ENCODE results near the gene HSPBAP1. TPM values are rescaled to one million over a fixed set of nuclear protein-coding genes. Genes with fewer than 3 reads are reported as not detected.

The HSPBAP1 gene
- total and polyA plus RNA-seq, 2 of the 13 experiments (the other 11 are each of a cell fraction or from before 2014, with no cell fraction given) = 4.2 to 5.1 TPM

DNA sequence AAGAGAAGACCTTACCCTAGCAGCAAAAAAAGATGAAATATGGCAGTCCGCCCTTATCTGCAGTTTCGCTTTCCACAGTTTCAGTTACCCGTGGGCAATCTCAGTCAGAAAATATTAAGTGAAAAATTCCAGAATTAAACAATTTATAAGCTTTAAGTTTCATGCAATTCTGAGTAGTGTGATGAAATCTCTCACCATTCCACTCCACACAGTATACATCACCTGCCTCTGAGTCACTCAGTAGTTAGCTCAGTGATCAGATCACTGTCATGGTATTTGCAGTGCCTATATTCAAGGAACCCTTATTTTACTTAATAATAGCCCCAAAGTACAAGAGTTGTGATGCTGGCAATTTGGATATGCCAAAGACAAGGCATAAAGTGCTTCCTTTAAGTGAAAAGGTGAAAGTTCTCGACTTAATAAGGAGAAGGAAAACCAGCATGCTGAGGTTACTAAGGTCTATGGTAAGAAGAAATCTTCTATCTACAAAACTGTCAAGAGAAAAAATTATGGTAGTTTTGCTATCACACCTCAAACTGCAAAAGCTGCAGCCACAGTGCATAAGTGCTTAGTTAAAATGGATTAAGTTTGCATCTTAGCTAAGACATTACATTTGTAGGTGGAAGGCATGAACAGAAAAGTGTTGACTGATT is 48.1 kb downstream of the HSPBAP1 start:
- ATAC-seq (no peak), DNase-seq (ENCODE audit: low spot score) (no peak), FAIRE-seq (no peak)
- Histone ChIP-seq H3K9ac (ENCODE audit: insufficient read depth, low read depth, low read length) (no peak overlapping the region), H2AFZ (ENCODE audit: low read length) (no peak overlapping the region), H4K20me1 (ENCODE audit: insufficient read depth, low read length) (no peaks in the 10 kb centered on the region), H3K79me2 (ENCODE audit: insufficient read depth, low read length) (no peaks in the 10 kb centered on the region), H3K9me3 (ENCODE audit: low read length) (no peaks in the 10 kb centered on the region), H3K4me2 (ENCODE audit: low read depth, low read length) (no peak overlapping the region), H3K36me3 (replicated peaks in 1 of 2; ENCODE audit: control insufficient read depth in 1 of 2, insufficient read depth in 2 of 2, low read length in 2 of 2) (0 out of 5 replicates have a peak, but pooled peaks cover 0 to under 1% of the 10 kb centered on the region in 2 experiments), H3K4me3 (replicated peaks in 1 of 3; ENCODE audit: insufficient read depth in 1 of 3, low read depth in 2 of 3, low read length in 3 of 3) (no peak overlapping the region), H3K27me3 (ENCODE audit: control insufficient read depth in 1 of 2, insufficient read depth in 2 of 2, low read length in 2 of 2) (no peaks in the 10 kb centered on the region), H3K4me1 (ENCODE audit: insufficient read depth, low read length) (no peaks in the 10 kb centered on the region), H3K27ac (ENCODE audit: extremely low read length, insufficient read depth, low read length) (no peak overlapping the region)
- TF ChIP-seq, protein P1, sequence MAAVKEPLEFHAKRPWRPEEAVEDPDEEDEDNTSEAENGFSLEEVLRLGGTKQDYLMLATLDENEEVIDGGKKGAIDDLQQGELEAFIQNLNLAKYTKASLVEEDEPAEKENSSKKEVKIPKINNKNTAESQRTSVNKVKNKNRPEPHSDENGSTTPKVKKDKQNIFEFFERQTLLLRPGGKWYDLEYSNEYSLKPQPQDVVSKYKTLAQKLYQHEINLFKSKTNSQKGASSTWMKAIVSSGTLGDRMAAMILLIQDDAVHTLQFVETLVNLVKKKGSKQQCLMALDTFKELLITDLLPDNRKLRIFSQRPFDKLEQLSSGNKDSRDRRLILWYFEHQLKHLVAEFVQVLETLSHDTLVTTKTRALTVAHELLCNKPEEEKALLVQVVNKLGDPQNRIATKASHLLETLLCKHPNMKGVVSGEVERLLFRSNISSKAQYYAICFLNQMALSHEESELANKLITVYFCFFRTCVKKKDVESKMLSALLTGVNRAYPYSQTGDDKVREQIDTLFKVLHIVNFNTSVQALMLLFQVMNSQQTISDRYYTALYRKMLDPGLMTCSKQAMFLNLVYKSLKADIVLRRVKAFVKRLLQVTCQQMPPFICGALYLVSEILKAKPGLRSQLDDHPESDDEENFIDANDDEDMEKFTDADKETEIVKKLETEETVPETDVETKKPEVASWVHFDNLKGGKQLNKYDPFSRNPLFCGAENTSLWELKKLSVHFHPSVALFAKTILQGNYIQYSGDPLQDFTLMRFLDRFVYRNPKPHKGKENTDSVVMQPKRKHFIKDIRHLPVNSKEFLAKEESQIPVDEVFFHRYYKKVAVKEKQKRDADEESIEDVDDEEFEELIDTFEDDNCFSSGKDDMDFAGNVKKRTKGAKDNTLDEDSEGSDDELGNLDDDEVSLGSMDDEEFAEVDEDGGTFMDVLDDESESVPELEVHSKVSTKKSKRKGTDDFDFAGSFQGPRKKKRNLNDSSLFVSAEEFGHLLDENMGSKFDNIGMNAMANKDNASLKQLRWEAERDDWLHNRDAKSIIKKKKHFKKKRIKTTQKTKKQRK (IDR thresholded peaks at IDR 0.05; ENCODE audit: low read length) = no peak
- in situ Hi-C loops (cut with HindIII; ENCODE audit: extremely low pct_ligation_motif_present, low pct_unique_long_range_greater_than_20kb) (no loop called here), intact Hi-C loops (cut with micrococcal nuclease; ENCODE audit: unreplicated experiment) (no loop called here)
- CTCF ChIA-PET (ENCODE audit: low intra/inter-chr PET ratio, low total read pairs) = no interaction called here
- POLR2A ChIA-PET = no interaction called here
- 85% methylated on average over 4 of the region's 4 CpGs for WGBS (ENCODE audit: low lambda C conversion rate)
- no TSS peak for BruUV-seq (replicated peaks)

DNA sequence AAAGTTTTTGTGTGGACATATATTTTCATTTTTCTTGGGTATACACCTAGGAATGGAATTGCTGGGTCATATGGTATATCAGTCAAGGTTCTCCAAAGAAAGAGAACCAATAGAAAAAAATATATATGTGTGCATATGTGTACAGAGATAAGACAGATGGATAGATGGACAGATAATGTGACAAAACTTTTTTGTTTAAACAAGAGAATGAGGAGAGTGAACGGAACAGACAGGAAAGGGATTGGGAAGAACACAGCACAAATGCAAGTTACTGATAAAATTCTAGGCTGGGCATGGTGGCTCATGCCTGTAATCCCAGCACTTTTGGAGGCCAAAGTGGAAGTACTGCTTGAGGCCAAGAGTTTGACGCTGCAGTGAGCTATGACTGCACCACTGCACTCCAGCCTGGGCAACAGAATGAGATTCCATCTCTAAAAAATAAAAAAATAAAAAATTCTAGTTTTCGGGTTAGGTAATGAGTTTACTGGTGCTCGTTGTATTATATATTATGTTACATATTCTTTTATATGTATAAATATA is 50.0 kb downstream of the HSPBAP1 start:
- Histone ChIP-seq H3K4me3 (replicated peaks in 1 of 3; ENCODE audit: insufficient read depth in 1 of 3, low read depth in 2 of 3, low read length in 3 of 3) (no peak overlapping the region), H3K9ac (ENCODE audit: insufficient read depth, low read depth, low read length) (no peak overlapping the region), H3K27me3 (ENCODE audit: control insufficient read depth in 1 of 2, insufficient read depth in 2 of 2, low read length in 2 of 2) (no peaks in the 10 kb centered on the region), H3K27ac (ENCODE audit: extremely low read length, insufficient read depth, low read length) (no peak overlapping the region), H4K20me1 (ENCODE audit: insufficient read depth, low read length) (no peaks in the 10 kb centered on the region), H3K4me2 (ENCODE audit: low read depth, low read length) (no peak overlapping the region), H3K4me1 (ENCODE audit: insufficient read depth, low read length) (no peaks in the 10 kb centered on the region), H3K36me3 (replicated peaks in 1 of 2; ENCODE audit: control insufficient read depth in 1 of 2, insufficient read depth in 2 of 2, low read length in 2 of 2) (0 out of 5 replicates have a peak, but pooled peaks cover 0 to 3% of the 10 kb centered on the region in 2 experiments), H2AFZ (ENCODE audit: low read length) (no peak overlapping the region), H3K9me3 (ENCODE audit: low read length) (no peaks in the 10 kb centered on the region), H3K79me2 (ENCODE audit: insufficient read depth, low read length) (no peaks in the 10 kb centered on the region)
- ChIA-PET CTCF (ENCODE audit: low intra/inter-chr PET ratio, low total read pairs) (no interaction called here), POLR2A (no interaction called here)
- no peak for FAIRE-seq
- ATAC-seq = no peak
- in situ Hi-C loops (cut with HindIII; ENCODE audit: extremely low pct_ligation_motif_present, low pct_unique_long_range_greater_than_20kb) (no loop called here), intact Hi-C loops (cut with micrococcal nuclease; ENCODE audit: unreplicated experiment) (no loop called here)
- no peak for DNase-seq (ENCODE audit: low spot score)
- no TSS peak for BruUV-seq (replicated peaks)
- 96% methylated on average over 4 of the region's 4 CpGs for WGBS (ENCODE audit: low lambda C conversion rate)
- TF ChIP-seq HCFC1 (IDR thresholded peaks at IDR 0.05; ENCODE audit: low read depth, low read length) (no peak), CBX2 (IDR thresholded peaks at IDR 0.05; ENCODE audit: low read depth, low read length) (no peak), CBX2 (CRISPR knock-in tag; IDR thresholded peaks at IDR 0.05; ENCODE audit: low read depth) (no peak), MIER2 (CRISPR knock-in tag; IDR thresholded peaks at IDR 0.05) (no peak), CHD2 (IDR thresholded peaks at IDR 0.05; ENCODE audit: low read depth, low read length) (no peak), HOXA3 (CRISPR knock-in tag; IDR thresholded peaks at IDR 0.05) (no peak)
- TF ChIP-seq, protein P2, sequence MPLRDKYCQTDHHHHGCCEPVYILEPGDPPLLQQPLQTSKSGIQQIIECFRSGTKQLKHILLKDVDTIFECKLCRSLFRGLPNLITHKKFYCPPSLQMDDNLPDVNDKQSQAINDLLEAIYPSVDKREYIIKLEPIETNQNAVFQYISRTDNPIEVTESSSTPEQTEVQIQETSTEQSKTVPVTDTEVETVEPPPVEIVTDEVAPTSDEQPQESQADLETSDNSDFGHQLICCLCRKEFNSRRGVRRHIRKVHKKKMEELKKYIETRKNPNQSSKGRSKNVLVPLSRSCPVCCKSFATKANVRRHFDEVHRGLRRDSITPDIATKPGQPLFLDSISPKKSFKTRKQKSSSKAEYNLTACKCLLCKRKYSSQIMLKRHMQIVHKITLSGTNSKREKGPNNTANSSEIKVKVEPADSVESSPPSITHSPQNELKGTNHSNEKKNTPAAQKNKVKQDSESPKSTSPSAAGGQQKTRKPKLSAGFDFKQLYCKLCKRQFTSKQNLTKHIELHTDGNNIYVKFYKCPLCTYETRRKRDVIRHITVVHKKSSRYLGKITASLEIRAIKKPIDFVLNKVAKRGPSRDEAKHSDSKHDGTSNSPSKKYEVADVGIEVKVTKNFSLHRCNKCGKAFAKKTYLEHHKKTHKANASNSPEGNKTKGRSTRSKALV (CRISPR knock-in tag; IDR thresholded peaks at IDR 0.05) = no peak
- TF ChIP-seq, protein P3, sequence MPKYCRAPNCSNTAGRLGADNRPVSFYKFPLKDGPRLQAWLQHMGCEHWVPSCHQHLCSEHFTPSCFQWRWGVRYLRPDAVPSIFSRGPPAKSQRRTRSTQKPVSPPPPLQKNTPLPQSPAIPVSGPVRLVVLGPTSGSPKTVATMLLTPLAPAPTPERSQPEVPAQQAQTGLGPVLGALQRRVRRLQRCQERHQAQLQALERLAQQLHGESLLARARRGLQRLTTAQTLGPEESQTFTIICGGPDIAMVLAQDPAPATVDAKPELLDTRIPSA (CRISPR knock-in tag; IDR thresholded peaks at IDR 0.05; ENCODE audit: borderline replicate concordance) = no peak
- TF ChIP-seq, protein P4, sequence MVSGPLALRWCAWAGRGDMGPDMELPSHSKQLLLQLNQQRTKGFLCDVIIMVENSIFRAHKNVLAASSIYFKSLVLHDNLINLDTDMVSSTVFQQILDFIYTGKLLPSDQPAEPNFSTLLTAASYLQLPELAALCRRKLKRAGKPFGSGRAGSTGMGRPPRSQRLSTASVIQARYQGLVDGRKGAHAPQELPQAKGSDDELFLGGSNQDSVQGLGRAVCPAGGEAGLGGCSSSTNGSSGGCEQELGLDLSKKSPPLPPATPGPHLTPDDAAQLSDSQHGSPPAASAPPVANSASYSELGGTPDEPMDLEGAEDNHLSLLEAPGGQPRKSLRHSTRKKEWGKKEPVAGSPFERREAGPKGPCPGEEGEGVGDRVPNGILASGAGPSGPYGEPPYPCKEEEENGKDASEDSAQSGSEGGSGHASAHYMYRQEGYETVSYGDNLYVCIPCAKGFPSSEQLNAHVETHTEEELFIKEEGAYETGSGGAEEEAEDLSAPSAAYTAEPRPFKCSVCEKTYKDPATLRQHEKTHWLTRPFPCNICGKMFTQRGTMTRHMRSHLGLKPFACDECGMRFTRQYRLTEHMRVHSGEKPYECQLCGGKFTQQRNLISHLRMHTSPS (CRISPR knock-in tag; IDR thresholded peaks at IDR 0.05; ENCODE audit: low read depth) = no peak

All from HepG2 (cell line).